NCI-H146 treated with DMSO at 0.1 percent for 48 hours (cell line): ENCODE measurements around the gene DBNL.

Experiments
- DNase-seq: peaks from one replicate; lab custom pipeline; 2025; ENCODE audit not compliant: unreplicated experiment; lab: John Stamatoyannopoulos, UW

DBNL gene

DNA sequence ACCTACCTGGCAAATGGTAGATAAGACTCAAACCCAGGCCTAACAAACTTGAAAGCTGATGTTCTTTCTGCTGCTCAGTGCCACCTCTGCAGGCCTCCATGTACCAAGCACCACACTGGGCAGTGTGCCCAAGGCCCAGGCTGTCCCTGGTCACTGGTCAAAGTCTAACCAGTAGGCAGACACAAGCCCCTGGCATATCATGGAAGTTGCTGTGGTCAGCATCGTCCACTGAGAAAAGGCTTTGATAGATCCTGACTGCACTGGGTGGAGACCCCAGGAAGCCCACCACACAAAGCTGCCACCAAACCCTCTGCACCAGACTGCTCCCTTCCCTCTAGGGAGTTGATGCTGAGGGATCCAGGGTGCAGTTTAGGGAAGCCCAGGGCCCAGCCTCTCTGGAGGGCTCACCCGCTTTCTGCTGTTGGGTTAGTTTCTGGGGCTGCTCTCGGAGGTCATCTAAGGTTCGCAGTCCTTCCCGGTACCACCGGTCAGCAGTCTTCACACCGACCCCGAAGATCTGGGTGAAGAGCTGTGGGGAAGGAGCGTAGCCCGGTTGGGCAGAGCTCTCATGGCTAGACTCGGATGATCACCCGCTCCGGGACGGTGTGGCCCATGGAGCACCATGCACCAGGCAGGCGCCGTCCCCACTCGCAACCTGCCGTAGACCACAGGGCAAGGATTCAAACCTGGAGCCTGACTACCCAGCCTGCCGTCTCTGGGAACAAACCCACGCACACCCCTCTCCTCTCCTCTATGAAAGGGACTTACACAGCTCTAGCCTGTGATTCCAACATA is 31.8 kb downstream of the DBNL start:
- no peak for DNase-seq

DNA sequence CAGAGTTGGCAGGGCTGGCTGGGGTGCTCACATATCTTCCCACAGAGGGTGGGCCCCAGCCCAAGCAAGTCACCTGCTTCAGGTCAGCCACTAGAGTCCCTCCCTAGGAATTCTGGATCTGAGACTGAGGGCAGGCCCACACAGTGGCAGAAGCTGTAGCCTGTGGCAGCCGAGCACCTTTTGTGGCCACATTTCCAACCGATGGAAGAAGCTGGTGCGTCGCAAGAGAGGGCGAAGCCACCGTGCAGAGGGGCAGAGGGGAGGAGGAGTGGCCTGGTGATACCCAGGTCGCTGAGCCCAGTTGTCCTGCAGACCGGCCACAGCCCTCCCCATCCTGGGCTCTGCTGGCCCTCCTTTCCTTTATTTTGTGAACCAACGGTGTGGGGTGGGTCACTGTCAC is 32.6 kb downstream of the DBNL start:
- DNase-seq = no peak

DNA sequence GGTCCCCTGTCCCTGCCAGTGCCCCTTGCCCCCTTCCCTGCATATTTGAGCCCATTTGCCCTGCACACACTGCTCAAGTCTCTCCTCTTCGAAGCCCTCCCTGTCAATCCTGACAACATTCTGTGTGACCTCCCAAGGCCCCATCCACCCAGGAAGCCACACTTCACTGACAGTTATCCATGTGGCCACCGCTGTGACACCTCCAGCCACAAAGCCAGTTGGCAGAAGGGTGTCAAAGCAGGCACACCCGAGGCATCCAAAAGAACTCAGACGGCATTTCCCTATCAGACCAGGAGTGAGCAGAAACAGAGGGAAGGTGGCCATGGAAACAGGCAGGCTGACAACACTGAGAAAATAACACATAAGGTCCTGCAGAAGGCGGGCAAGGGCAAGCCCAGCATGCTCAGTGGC is 33.2 kb downstream of the DBNL start:
- DNase-seq = no peak

DNA sequence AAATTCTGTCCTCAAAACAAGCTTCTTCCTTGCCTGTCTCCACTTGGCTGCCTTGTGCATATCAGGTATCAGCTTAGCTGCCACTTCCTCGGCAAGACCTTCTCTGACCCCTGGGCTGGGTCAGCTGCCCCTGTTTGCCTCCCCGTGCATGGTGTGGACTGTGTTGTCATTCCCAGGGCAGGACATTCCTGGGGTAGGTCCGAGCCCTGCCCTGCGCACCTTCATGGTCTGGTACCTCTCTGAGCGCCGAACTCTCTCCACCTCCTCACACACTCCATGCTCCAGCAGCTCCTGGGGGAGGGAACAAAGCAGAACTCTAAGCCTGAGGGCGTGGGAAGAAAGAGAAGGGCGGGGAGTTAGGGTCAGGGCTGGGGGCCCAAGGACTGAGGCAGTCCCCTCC is 34.0 kb downstream of the DBNL start:
- no peak for DNase-seq

DNA sequence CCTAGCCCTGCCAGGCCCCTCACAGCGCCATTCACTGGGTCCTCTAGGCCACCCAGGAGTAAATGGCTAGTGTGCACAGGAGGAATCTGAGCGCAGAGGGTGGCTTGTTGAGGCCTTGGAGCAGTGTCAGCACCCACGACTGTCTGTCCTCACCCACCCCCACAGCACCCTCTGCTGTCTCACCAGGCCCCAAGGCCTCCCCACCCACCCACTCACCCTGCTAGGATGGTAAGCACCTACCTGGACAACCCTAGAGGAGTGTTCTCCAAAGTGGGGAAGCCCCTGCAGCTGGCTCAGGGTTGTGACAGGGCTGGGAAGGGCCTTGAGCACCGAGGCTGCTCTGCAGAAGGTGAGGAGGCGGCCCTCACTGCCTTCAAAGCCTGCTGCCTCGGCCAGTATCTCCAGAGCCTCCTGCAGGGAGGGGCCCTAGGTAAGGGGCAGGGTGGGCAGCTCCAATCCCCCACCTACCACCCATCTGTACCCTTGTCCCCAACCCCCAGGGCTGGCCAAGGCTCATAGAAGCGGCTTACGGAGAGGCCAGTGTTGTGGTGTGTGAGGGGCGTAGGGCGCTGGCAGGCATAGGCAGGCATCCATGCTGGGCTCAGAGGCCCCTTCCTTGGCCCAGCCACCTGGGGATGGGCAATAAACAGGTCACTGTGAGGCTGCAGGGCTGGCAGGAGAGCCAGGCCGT is 35.0 kb downstream of the DBNL start:
- DNase-seq = no peak

DNA sequence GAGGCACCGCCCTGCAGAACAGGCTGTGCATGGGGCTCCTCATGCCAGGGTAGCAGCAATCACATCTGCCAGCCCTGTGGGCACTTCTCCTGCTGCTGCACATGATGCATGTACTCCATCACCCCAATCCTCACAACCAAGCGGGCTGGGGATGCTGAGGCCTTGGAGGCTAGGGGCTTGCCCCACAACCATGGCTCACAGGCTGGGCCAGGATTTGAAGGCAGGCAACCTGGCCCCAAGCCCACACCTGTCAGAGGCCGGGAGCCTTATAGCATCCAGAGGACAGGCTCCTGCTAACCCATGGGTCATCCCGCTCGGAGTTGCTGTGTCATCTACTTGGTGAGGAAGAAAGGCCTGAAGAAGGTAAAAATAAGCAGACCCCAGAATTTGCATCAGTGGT is 35.6 kb downstream of the DBNL start:
- no peak for DNase-seq

DNA sequence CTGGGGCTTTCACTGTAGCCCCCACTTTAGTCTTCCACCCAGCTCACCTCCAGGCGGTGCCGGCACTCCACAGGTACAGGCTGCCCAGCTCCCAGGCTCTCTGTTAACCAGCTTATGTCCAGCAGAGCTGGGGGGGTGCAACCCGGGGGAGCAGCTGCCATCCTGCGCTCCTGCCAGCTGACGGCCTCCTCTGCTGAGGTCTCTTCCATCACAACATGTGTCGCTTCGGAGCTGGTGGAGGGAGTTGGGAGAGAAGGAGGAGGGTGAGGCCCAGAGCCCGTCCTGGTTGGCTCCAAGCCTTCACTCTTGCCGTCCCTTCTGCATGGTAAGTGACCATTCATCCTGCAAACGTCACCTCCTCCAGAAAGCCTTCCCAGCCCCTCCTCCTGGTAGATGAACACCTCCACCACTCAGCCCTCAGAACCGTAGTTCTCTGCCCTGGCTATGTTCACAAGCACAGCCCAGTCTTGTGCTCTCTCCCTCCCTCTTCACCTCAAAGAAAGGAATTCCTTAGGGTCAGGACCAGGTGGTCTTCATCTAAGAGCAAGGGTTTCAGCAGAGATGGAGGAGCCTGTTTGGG is 36.3 kb downstream of the DBNL start:
- no peak for DNase-seq

DNA sequence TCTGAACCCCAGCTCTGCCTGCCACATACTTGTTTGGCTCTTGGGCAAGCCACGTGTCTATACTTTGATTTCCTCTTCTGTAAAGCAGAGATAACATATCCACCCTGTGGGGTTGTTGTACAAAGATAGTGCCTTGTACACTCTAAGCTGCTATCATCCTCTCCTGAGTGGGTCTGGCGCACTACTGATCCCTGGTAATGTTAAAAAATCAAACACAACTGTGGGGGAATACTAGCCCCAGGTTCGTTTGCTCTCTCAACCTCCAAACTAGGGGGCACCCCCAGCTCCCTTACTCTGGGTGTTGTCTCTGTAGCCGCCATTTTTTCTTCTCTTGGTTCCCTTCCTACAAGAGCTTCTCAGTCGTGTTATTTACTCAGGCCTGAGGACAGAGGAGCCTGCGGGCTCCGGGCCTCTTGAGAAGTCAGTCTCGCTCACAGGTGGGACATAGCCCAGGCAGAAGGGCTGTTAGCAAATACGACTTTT is 36.8 kb downstream of the DBNL start:
- no peak for DNase-seq

DNA sequence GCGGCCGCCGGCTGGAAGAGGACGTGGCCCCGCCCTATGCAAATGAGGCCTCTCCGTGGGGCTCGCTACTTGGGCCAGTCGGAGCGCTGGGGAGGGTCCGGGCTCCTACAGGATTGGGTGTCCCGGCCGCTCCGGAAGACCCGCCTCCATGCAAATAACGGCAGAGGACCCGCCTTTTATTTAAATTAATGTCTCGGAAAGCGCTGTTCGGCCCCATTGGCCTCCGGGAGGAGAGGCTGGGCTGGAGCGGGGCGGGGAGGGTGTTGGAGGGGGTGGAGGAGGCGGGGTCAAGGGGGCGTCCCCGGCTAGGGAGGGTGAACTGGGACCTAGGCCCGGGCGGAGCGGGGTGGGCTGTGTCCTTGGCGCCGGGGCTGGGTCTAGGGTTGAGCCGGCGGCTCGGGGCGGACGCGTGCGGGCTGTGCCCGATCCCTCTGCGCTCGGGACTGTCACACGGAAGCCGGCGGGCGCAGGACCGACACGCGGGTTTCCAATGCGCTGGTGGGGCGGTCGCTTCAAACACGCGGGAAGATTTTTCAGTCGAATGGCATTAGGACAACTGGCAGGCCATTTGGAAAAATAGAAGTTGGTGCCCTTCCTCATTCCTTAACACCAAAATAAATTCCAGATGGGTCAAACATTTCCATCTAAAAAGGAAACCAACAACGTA is 38.2 kb downstream of the DBNL start:
- peak; percentile 97 for DNase-seq

DNA sequence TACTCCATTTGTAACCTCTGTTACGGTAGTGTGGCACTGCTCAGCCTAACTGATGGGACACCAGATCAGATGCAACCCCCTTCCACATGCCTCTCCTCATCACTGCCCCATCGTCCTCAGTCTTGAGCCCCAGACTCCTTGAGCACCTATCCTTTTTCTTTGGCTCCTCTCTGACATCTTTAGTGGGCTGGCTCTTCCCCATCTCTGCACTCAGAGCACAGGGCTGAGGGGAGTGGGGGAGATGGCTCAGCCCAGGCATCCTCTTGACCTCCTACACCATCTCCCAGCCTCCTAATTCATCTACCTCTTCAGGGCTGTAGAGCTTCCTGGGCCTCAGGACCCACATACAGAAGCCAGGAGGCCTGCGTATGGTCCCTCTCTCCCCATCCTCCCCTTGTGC is 39.3 kb downstream of the DBNL start:
- no peak for DNase-seq

DNA sequence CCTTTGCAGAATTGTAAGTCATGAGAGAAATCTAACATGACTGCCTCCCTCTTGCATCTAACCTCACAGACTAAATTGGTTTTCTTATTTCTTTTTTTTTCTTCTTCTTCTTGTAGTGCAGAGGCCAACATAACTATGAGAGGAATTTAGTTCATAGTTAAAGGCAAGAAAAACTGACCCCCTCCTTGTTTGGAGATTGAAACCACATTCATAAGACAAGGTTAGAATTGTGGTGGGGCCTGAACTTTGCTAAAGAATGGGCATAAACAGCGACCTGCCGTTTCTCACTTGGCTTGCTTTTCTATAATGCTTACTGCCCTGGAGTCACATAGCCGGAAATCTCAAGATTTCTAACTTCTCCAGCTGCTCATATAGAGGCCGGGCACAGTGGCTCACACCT is 40.2 kb downstream of the DBNL start:
- DNase-seq = no peak

DNA sequence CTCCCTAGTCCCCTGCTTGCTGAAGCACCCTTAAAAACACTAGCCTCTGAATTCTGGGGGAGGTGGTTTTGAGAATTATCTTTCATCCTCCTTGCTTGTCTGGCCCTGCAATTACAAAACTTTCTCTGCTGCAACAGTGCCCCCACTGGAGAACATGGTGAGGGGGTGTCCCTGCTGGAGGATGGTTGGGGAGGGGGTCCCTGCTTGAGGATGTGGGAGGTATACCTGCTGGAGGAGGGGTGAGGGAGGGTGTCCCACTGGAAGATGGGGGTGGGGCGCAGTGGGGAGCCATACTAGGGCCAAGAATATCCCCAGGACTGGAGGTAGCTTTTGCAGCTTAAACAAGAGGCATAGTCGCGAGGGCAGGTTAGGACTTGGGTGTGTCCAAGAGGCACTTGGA is 41.0 kb downstream of the DBNL start:
- DNase-seq = no peak

DNA sequence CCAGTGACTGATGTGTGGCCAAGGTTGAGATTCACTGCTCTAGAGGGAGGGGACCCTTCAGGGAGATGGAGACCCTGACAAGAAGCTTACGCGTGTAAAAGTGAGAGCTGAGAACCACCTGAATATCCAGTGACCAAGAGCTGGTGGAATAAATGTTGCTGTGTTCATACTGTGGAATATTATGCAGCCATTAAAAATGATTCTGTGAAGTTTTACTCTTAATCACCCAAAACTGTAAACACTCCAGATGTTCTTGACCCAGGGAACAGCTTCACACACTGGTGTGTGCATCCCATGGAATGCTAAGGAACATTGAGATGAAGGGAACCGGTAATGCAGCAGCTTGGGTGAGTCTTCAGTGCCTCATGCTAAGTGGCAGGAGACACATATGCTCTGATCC is 42.1 kb downstream of the DBNL start:
- DNase-seq = no peak

DNA sequence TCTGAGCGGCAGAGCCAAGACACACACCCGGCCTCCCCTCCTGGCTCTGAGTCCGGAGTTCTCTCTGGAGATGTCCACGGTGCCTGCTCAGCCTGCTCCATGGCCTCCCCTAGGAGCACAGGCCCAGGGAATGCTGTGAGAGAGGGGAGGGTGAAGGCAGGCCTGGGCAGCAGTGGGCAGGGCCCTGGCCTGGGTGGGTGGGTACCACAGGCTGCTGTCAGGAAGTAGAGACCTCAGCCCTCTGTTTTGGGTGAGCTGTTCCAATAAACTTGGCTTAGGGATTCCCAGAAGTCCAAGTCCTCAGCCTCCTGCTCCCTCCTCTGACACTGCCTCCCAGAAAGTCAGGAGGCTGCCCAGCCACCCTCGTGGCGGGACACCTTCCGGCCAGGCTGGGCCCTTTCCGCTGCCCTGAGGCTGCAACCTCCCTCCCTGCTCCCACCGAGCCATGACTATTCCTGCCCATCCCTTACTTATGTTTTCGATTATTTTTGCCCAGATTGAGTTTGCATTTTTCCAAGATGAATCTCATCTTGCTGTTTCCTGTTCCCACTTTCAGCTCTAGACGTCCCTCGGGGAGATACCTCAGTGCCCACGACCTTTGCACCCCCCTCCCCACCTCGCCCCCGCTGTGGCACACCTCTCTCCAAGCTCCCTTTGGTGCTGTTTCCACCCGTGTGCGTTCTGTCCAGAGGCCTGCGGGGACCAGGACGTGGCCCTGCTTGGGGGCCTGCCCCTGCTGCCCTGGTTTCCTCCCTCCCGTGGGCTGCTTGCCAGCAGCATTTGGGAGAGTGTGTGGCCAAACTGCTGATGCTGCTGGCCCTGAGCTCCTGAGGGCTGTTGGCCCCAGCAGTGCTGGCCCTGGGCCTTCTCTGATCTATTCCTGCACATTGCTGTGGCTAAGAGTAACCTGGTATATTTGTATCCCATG is 43.7 kb downstream of the DBNL start:
- DNase-seq = no peak

DNA sequence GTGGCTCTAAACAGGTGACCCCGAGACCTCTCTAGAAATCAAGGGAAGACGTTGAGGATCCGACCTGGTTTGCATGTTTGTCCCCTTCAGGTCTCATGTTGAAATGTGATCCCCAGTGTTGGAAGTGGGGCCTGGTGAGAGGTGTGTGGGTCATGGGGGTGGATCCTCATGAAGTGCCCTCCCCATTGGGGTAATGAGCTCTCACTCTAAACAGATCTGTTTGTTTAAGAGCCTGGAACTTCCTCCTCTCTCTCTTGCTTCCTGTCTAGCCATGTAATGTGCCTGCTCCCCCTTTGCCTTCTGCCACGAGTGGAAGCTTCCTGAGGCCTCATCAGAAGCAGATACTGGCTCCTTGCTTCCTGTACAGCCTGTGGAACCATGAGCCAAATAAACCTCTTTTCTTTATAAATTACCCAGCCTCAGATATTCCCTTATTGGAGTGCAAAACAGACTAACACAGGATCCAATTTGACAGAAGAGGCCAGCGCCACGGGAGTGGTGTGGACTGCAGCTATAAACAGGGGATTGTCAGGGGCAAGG is 48.7 kb downstream of the DBNL start:
- no peak for DNase-seq

DNA sequence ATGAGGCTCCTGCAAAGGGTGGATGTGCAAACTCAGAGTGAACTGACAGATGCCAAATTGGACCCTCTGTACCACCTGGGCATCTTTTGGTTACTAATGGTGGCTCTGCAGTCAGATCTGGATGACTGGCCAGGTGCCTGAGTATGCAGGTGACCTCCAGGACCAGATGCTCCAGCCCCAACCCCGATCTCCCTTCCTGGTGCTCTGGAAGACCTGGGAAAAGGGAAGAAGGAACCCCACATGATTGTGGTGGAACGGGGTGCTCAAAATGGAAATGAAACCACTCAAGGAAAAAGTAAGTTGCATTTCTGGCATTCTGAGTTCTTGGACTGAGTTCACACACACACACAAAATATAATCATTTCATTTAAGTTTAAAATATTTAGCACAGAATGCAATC is 49.9 kb downstream of the DBNL start:
- DNase-seq = no peak

DNA sequence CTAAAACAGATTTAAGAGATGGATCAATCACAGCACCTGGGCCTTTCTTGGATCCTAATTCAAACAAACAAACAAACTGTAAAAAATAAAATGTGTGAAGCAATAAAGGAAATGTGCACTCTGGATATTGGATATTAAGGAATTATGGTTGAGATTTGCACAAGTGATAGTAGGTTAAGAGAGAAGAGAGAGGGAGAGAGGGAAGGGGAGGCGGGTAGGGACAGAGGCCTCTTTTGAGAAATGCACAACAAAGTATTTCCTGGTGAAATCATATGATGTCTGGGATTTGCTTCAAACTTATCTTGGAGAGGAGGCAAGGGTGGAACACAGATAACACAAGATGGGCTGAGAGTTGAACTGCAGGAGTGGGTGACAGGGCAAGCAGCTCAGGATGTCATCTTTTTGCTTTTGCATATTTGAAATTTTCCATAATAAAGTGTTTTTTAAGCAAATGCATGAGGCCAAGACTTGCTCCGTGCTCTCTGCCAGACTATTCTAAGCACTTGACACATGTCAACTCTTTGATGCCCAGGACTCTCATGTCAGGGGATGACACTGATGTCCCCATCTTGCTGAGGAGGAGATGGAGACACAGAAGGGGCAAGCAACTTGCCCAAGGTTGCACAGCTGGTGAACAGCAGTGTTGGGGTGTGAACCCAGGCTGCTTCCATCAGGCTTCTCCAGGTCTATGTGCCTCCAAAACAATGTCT is 50.5 kb downstream of the DBNL start:
- DNase-seq = no peak

DNA sequence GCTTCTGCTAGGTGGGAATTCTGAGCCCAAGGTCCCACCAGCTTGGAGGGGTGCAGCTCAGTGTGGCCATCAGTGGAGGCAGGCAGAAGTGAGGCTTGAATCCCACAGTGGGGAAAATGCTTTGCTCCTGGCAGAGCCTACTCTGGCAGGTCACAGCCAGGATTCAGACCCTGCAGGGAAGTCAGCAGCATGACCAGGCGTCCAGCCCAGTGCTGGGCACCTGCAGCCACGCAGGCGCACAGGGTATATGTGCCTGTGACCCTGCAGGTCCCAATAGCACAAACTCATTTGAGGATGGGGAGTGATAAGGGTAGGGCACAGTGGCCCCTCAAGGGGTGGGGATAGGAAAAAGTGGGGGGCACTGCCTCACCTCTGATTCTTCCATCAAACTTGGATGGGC is 51.3 kb downstream of the DBNL start:
- no peak for DNase-seq

DNA sequence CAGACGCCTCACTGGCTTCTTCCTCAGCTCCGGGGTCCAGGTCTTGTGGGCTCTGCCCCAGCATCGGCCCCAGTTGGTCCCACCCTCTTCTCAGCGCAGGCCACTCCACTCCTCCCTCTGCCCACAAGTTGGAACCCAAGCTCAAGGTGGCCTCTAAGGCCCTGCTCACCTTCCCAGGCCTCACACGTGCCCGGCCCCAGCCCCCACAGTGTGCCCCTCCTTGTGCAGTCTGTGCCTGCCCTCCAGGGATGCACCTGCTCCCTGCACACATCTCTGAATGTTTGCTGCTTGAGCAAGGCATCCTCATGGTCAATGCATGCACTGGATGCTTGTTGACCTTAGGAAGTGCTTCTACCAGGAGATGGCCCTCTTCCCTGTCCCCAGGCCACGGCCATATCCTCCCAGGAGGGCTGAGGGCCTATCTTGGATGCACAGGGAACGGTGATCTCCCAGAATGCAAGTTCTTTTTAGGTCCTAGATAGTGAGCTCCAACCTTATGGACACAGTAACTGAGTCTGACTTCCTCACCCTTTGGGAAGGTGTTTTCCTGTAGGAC is 51.9 kb downstream of the DBNL start:
- no peak for DNase-seq
